GM12878 (cell line): ENCODE results near the gene EHD2. TPM values are rescaled to one million over a fixed set of nuclear protein-coding genes. Genes with fewer than 3 reads are reported as not detected.
A peak's percentile ranks its signal among the peaks of the same experiment; 100 is the strongest.

Experiments
- ATAC-seq: fragments of 200-7000 bp; cut with Tn5 transposase; 3 replicates; pipeline ENCODE4 v1.9.1; 2020; ENCODE audit warnings: mild to moderate bottlenecking, moderate library complexity
- BruUV-seq: library from RNA; stranded (reverse); fragments of 400-500 nt; replicated peaks from 2 replicates; lab custom pipeline; 2021; lab: Mats Ljungman, UMichigan
- CTCF ChIA-PET: fragments of 300-600 bp; sonication (Branson Sonifier 250); formaldehyde crosslinking; extraction: SDS; loops from one replicate; lab custom pipeline; 2021; ENCODE audit warnings: inconsistent platforms; lab: Yijun Ruan, JAX
- POLR2A ChIA-PET: fragments of 350-600 bp; formaldehyde crosslinking; extraction: SDS; loops from one replicate; lab custom pipeline; 2021; ENCODE audit warnings: inconsistent platforms; lab: Charles Lee
- RAD21 ChIA-PET: fragments of 300-600 bp; sonication (Branson Sonifier 250); formaldehyde crosslinking; loops from one replicate; lab custom pipeline; 2023; ENCODE audit warnings: antibody characterized with exemption; ENCODE audit not compliant: unreplicated experiment; lab: Charles Lee
- SMC1A ChIA-PET: fragments of 300-600 bp; sonication (Branson Sonifier 250); formaldehyde crosslinking; loops from one replicate; lab custom pipeline; 2023; ENCODE audit not compliant: unreplicated experiment, uncharacterized antibody; lab: Charles Lee
- DNase-seq: peaks from one replicate; pipeline ENCODE4 v3.0.0-alpha.2; 2011; ENCODE audit warnings: low read depth, low spot score
- FAIRE-seq: peaks from 3 replicates; lab custom pipeline; 2011; peaks lifted over from hg19 to GRCh38; lab: Jason Lieb, UNC
- H2AFZ ChIP-seq: 2 replicates; pipeline ENCODE4 v1.6.0; 2011; ENCODE audit warnings: low read depth, low read length, control low read depth; ENCODE audit not compliant: control insufficient read depth
- H3K27ac ChIP-seq: 2 replicates; pipeline ENCODE4 v1.5.1; 2011; ENCODE audit warnings: control low read depth; ENCODE audit not compliant: control insufficient read depth, insufficient read depth
- H3K27me3 ChIP-seq, 2 experiments: replicated peaks in 1 of 2; 2 replicates each; pipeline versions ENCODE4 v1.6.0 to v1.6.1; 2011; ENCODE audit warnings: low read length in 1 of 2; ENCODE audit not compliant: control insufficient read depth in 2 of 2, insufficient read depth in 2 of 2
- H3K36me3 ChIP-seq, 2 experiments: 2 replicates each; pipeline ENCODE4 v1.5.1; 2011; ENCODE audit warnings: low read length in 1 of 2; ENCODE audit not compliant: control insufficient read depth in 2 of 2, insufficient read depth in 2 of 2
- H3K4me1 ChIP-seq: 2 replicates; pipeline ENCODE4 v1.6.1; 2011; ENCODE audit warnings: mild to moderate bottlenecking, low read length, moderate library complexity, mixed read lengths; ENCODE audit not compliant: control insufficient read depth, insufficient read depth
- H3K4me2 ChIP-seq: 2 replicates; pipeline ENCODE4 v1.6.0; 2011; ENCODE audit warnings: control low read depth; ENCODE audit not compliant: control insufficient read depth, insufficient read depth
- H3K4me3 ChIP-seq: fragments of 200-600 bp; sonication (generic); 2 replicates; pipeline ENCODE4 v1.5.1; 2016
- H3K79me2 ChIP-seq: 2 replicates; pipeline ENCODE4 v1.6.0; 2011; ENCODE audit warnings: low read length; ENCODE audit not compliant: control insufficient read depth, insufficient read depth
- H3K9ac ChIP-seq: 2 replicates; pipeline ENCODE4 v1.8.0; 2011; ENCODE audit warnings: low read length, control low read depth, mixed read lengths; ENCODE audit not compliant: control insufficient read depth, insufficient read depth
- H3K9me3 ChIP-seq: replicated peaks from 3 replicates; pipeline ENCODE4 v1.5.1; 2011; ENCODE audit warnings: mild to moderate bottlenecking, low read length; ENCODE audit not compliant: control insufficient read depth, insufficient read depth
- H4K20me1 ChIP-seq: 2 replicates; pipeline ENCODE4 v1.6.0; 2011; ENCODE audit not compliant: control insufficient read depth, insufficient read depth
- CHD1 ChIP-seq: IDR thresholded peaks from 2 replicates; pipeline ENCODE4 v1.6.1; 2012; ENCODE audit warnings: low read depth, low read length, improper control_type of control experiment
- CHD4 ChIP-seq: fragments of 200-600 bp; sonication (generic); IDR thresholded peaks from 2 replicates; pipeline ENCODE4 v1.6.1; 2016; ENCODE audit warnings: mild to moderate bottlenecking
- CREM ChIP-seq: IDR thresholded peaks from 2 replicates; pipeline ENCODE4 v1.6.1; 2014; ENCODE audit warnings: antibody characterized with exemption, low read depth
- EED ChIP-seq: sonication (generic); IDR thresholded peaks from 2 replicates; pipeline ENCODE4 v1.6.1; 2016; ENCODE audit warnings: antibody characterized with exemption, low read depth
- FOXM1 ChIP-seq: IDR thresholded peaks from 2 replicates; pipeline ENCODE4 v1.6.1; 2012; ENCODE audit warnings: low read depth, mild to moderate bottlenecking, inconsistent platforms, low read length, moderate library complexity
- MAX ChIP-seq: IDR thresholded peaks from 2 replicates; pipeline ENCODE4 v1.6.1; 2012; ENCODE audit warnings: low read depth, low read length, improper control_type of control experiment
- MEF2A ChIP-seq: IDR thresholded peaks from 2 replicates; pipeline ENCODE4 v1.6.1; 2011; ENCODE audit warnings: low read depth, mild to moderate bottlenecking, low read length, moderate library complexity; ENCODE audit not compliant: insufficient read depth
- MYB ChIP-seq: fragments of 150-350 bp; IDR thresholded peaks from 2 replicates; pipeline ENCODE4 v1.6.1; 2014; ENCODE audit warnings: mild to moderate bottlenecking, low read depth, low read length, borderline replicate concordance
- NBN ChIP-seq: fragments of 450-650 bp; IDR thresholded peaks from 2 replicates; pipeline ENCODE4 v1.6.1; 2016
- NFIC ChIP-seq: IDR thresholded peaks from 2 replicates; pipeline ENCODE4 v1.6.1; 2012; ENCODE audit warnings: low read depth, mild to moderate bottlenecking, inconsistent platforms, low read length, moderate library complexity
- NFXL1 ChIP-seq: fragments of 450-650 bp; IDR thresholded peaks from 2 replicates; pipeline ENCODE4 v1.6.1; 2017; ENCODE audit warnings: antibody characterized with exemption, mild to moderate bottlenecking, borderline replicate concordance
- POLR2AphosphoS5 ChIP-seq: IDR thresholded peaks from 2 replicates; pipeline ENCODE4 v1.6.1; 2011; ENCODE audit warnings: mild to moderate bottlenecking, low read length, inconsistent platforms
- RFX5 ChIP-seq: IDR thresholded peaks from 2 replicates; pipeline ENCODE4 v1.6.1; 2011; ENCODE audit warnings: low read depth, low read length, improper control_type of control experiment
- SKIL ChIP-seq: fragments of 450-650 bp; IDR thresholded peaks from 2 replicates; pipeline ENCODE4 v1.6.1; 2017; ENCODE audit warnings: mild to moderate bottlenecking, low read depth, inconsistent platforms; ENCODE audit not compliant: poor library complexity, severe bottlenecking
- STAT1 ChIP-seq: fragments of 450-650 bp; conservative IDR thresholded peaks from 2 replicates; pipeline ENCODE4 v1.6.1; 2014; ENCODE audit warnings: antibody characterized with exemption, mild to moderate bottlenecking
- SUPT20H ChIP-seq: IDR thresholded peaks from 2 replicates; pipeline ENCODE4 v1.6.1; 2011; ENCODE audit warnings: low read depth, mild to moderate bottlenecking, low read length, moderate library complexity, borderline replicate concordance; ENCODE audit not compliant: control insufficient read depth
- YY1 ChIP-seq: IDR thresholded peaks from 2 replicates; pipeline ENCODE4 v1.6.1; 2011; ENCODE audit warnings: low read depth, mild to moderate bottlenecking, low read length
- ZNF24 ChIP-seq: fragments of 450-650 bp; IDR thresholded peaks from 2 replicates; pipeline ENCODE4 v1.6.1; 2017; ENCODE audit warnings: antibody characterized with exemption, mild to moderate bottlenecking
- ZNF274 ChIP-seq: IDR thresholded peaks from one replicate; pipeline ENCODE4 v1.8.0; 2011; ENCODE audit not compliant: insufficient read length, insufficient read depth
- WGBS: methylation state at CpG from one replicate; pipeline ENCODE4 v1.1.6; 2016; ENCODE audit warnings: low lambda C conversion rate; ENCODE audit not compliant: insufficient replicate concordance, insufficient coverage; ENCODE audit errors: missing lambda C conversion rate; 5-methylcytosine and 5-hydroxymethylcytosine counted together
- in situ Hi-C: fragments of 300-500 bp; cut with MboI; formaldehyde crosslinking; loops from 9 replicates; pipeline ENCODE4 v1.14.3; 2018; ENCODE audit warnings: mixed read lengths
- intact Hi-C: fragments of 100-400 bp; cut with micrococcal nuclease; formaldehyde crosslinking; loops from one replicate; pipeline ENCODE4 v1.14.2; 2022; ENCODE audit not compliant: unreplicated experiment
- polyA plus RNA-seq, 11 experiments: library from polyadenylated mRNA; depleted of rRNA in 4 of 11; unstranded in 6 of 11; stranded (reverse) in 5 of 11; fragments of >200 nt; fragmentation: Nextera tagmentation in 4 of 11; fragmentation: Illumina TruSeq in 1 of 11; extraction: Ambion mirVana in 4 of 11; extraction: Trizol in 1 of 11; gene quantifications; 1 replicate in 1 of 11; 2 replicates in 10 of 11; pipeline versions ENCODE4 v1.2.1 to v1.2.3, GENCODE V29; 2011 to 2016; ENCODE audit warnings: inconsistent platforms in 2 of 11, missing spikeins in 2 of 11, low read depth in 1 of 11
- total RNA-seq, 4 experiments: library from RNA; depleted of rRNA in 3 of 4; stranded (reverse); fragments of >200 nt in 3 of 4; fragmentation: Illumina TruSeq in 1 of 4; extraction: Trizol in 1 of 4; gene quantifications; 2 replicates each; pipeline versions ENCODE4 v1.2.1 to v1.2.3, GENCODE V29; 2013 to 2021

Gene EHD2
- total and polyA plus RNA-seq, 10 of the 15 experiments (the other 5 are each of a cell fraction or from before 2014, with no cell fraction given): 0.12 to 0.24 (median 0.23) TPM; not detected in 7

GRCh38 chr19:47758443-47758804 lies 45.2 kb downstream of the EHD2 start:
- Histone ChIP-seq H3K27me3 (no peaks in the 10 kb centered on the region), H3K9me3 (no peaks in the 10 kb centered on the region; the same call in 2 of the 3 replicates), H3K9ac (no peak overlapping the region), H3K4me2 (no peak overlapping the region), H3K36me3 (peaks cover 13 to 28% of the 10 kb centered on the region in 2 experiments; a peak in 3 of 4 replicates), H4K20me1 (no peaks in the 10 kb centered on the region), H3K79me2 (no peaks in the 10 kb centered on the region), H3K4me3 (no peak overlapping the region)
- DNase-seq: no peak
- RAD21 ChIA-PET: no interaction called here
- ATAC-seq: no peak
- intact Hi-C loops: no loop called here
- no peak for TF ChIP-seq SUPT20H
- TF ChIP-seq POLR2AphosphoS5: peak; percentile 46; the same call in 1 of the 2 replicates
- TF ChIP-seq CHD4: no peak
- no peak for TF ChIP-seq CREM
- TF ChIP-seq NBN: no peak
- TF ChIP-seq, all 136 proteins: peak for 1
- BruUV-seq: no TSS peak
- Histone ChIP-seq H3K27ac (no peak overlapping the region), H3K4me1 (0 out of 2 replicates have a peak, but pooled peaks cover 3% of the 10 kb centered on the region), H2AFZ (no peak overlapping the region)
- in situ Hi-C loops: no loop called here
- SMC1A ChIA-PET: no interaction called here
- no peak for FAIRE-seq
- WGBS: 95% methylated on average over 5 of the region's 5 CpGs
- POLR2A ChIA-PET: no interaction called here
- CTCF ChIA-PET: interaction anchor here (0.9 to 1.8 kb wide), 2 partner anchors 7 to 9 kb away, joined by 3 to 5 read pairs; no protein-coding TSS in a partner anchor

- Histone ChIP-seq H3K27ac (no peak overlapping the region), H4K20me1 (no peaks in the 10 kb centered on the region), H3K9me3 (no peaks in the 10 kb centered on the region; the same call in 2 of the 3 replicates), H3K9ac (no peak overlapping the region), H3K4me2 (no peak overlapping the region), H3K4me1 (0 out of 2 replicates have a peak, but pooled peaks cover 3% of the 10 kb centered on the region), H3K79me2 (no peaks in the 10 kb centered on the region), H3K36me3 (peaks cover 7 to 18% of the 10 kb centered on the region in 2 experiments; a peak in 3 of 4 replicates), H3K27me3 (no peaks in the 10 kb centered on the region), H3K4me3 (no peak overlapping the region), H2AFZ (no peak overlapping the region)
- CTCF ChIA-PET: interaction anchor here (1.0 kb wide), 1 partner anchor 12 kb away, joined by 4 read pairs; no protein-coding TSS in a partner anchor
- RAD21 ChIA-PET: interaction anchor here (0.7 kb wide), 1 partner anchor 15 kb away, joined by 3 read pairs; no protein-coding TSS in a partner anchor
- TSS peak; percentile 17 for BruUV-seq
- in situ Hi-C loops: no loop called here
- intact Hi-C loops: no loop called here
- DNase-seq (no peak), ATAC-seq (no peak), FAIRE-seq (no peak)
- SMC1A ChIA-PET: no interaction called here
- WGBS: 88% methylated on average over 5 of the region's 5 CpGs
- POLR2A ChIA-PET: no interaction called here
- TF ChIP-seq ZNF24: no peak
- no peak for TF ChIP-seq STAT1
- TF ChIP-seq CHD1: no peak
- TF ChIP-seq MAX: no peak
- TF ChIP-seq SKIL: no peak
- TF ChIP-seq FOXM1: no peak
- no peak for TF ChIP-seq MYB
- TF ChIP-seq MEF2A: no peak
- no peak for TF ChIP-seq RFX5
- TF ChIP-seq NFIC: no peak
- no peak for TF ChIP-seq NFXL1
- TF ChIP-seq EED: no peak
- no peak for TF ChIP-seq YY1
- TF ChIP-seq ZNF274: no peak
Measured at GRCh38 chr19:47760632-47760999, 47.4 kb downstream of the EHD2 start.
